T-helper 22 cell (primary cell): ENCODE measurements around the gene TBC1D25.
A peak's percentile ranks its signal among the peaks of the same experiment; 100 is the strongest.
"Not testable (repeated sequence)": the region's sequence is repeated elsewhere in the genome, so short reads cannot be mapped to it uniquely, and the experiment has no call there.

ENCODE experiments used
- DNase-seq: peaks from one replicate; pipeline ENCODE4 v3.0.0-alpha.2; 2020; ENCODE audit warnings: low read depth

Gene TBC1D25

DNA sequence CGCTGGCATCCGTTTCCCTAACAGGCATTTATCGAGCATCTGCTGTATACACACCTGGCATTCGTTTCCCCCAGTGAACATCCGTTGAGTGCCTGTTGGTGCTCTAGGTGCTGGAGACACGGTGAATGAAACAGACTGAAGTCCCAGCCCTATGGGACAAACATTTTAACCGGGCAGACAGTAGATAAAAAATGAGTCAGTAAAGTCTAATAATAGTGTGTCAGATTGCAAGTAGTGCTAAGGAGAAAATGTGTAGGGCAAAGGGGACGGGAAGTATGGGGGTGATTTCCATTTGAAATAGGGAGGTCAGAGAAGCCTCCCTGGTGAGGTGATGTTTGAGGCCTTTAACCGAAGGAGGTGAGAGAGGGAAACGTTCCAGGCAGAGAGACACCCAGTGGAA is 23.2 kb upstream of the TBC1D25 start:
- DNase-seq: no peak

DNA sequence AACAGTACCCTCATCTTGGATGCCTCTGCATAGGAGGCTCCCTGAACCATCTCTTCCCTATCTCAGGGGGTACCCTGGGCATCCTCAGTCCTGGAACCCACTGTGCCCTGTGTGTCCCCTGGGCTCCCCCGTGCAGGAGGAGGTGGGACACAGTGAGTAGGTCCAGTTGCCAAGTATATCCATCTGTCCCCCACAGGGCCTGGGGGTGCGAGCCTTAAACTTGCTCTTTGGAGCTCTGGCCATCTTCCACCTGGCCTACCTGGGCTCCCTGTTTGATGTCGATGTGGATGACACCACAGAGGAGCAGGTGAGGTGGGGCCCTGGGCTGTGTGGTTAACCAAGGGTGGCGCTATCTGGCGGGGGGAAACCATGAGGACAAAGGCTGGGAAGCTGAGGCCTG is 22.5 kb upstream of the TBC1D25 start:
- no peak for DNase-seq

DNA sequence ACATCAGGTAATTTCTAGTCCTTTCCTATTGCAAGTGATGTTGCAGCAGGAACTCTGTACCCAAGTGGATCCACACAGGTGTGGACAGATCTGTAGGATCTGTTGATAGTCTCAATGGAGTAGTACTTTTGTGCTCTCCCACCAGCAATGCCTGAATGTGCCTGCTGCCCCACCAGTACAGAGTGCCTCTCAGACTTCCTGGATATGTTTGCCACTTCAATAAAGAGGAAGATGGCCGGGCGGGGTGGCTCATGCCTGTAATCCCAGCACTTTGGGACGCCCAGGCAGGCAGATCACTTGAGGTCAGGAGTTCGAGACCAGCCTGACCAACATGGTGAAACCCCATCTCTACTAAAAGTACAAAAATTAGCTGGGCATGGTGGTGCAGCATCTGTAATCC is 20.0 kb upstream of the TBC1D25 start:
- DNase-seq: not testable (repeated sequence)

GRCh38 chrX:48520455-48520854 is 19.1 kb upstream of the TBC1D25 start:
- no peak for DNase-seq

- DNase-seq: no peak
These were observed 18.6 kb upstream of the TBC1D25 start for GRCh38 chrX:48520976-48521352.

DNA sequence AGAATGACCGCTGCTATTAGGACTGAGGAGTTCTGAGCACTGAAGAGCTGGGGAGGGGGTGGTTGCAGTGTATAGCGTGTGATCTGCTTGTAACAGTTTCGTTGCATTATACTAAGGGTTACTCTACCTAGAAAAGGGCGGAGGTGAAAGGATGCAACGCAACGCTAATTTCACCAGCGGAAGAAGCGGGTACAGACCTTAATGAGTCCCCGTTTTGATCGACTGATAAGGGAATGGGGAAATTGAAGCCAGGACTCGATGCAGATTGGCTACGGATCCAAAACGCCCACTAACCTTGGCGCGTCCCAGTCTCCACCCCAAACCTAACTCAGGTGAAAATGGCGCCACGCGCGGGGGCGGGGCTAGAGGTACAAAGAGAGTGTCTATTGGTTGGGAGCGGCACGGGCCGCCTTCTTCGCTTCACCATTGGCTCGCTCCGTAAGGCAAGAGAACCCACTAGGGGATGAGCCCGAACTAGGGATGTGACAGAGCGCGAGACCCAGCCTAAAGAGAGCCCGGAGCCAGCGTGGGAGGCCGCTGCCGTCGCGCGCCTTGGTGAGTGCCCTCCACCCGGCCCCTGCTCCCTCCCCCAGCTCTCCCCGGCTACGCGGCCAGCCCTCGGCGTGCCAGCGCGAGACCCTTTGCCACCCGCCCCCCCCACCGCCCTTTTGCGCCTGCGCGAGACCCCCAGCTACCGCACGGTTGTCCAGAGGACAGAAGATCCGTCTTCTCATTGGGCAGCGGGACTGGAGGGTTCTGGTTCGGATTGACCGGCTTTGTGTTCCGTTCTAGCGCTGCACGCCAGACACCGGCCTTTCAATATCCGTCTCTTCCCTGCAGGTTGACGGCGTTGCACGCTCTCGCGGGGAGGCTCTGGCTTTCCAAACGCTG is 17.9 kb upstream of the TBC1D25 start, which contains the start of gene EBP:
EBP (plus strand) TSS at position 456 of the 891 bp plus-strand sequence. CDS start 1,964 bp downstream, outside the sequence.
- DNase-seq: peak; percentile 89

- DNase-seq: no peak
These were observed 17.2 kb upstream of the TBC1D25 start for GRCh38 chrX:48522291-48522690.

GRCh38 chrX:48523682-48524081 is 15.8 kb upstream of the TBC1D25 start:
- DNase-seq: no peak

- DNase-seq: not testable (repeated sequence)
These were observed 13.7 kb upstream of the TBC1D25 start for GRCh38 chrX:48525853-48526252.

DNA sequence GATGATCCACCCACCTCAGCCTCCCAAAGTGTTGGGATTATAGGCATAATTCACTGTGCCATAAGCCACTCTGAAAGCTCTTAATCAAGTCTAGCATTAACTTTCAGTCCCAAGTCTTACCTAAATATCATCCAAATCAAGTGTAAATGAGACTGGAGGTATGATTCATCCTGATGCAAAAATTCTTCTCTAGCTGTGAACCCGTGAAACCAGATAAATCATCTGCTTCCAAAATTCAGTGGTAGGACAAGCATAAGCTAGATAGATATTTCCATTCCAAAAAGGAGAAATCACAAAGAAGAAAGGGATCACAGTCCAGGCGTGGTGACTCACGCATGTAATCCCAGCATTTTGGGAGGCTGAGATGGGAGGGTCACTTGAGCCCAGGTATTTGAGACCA is 8.8 kb upstream of the TBC1D25 start:
- no peak for DNase-seq

DNA sequence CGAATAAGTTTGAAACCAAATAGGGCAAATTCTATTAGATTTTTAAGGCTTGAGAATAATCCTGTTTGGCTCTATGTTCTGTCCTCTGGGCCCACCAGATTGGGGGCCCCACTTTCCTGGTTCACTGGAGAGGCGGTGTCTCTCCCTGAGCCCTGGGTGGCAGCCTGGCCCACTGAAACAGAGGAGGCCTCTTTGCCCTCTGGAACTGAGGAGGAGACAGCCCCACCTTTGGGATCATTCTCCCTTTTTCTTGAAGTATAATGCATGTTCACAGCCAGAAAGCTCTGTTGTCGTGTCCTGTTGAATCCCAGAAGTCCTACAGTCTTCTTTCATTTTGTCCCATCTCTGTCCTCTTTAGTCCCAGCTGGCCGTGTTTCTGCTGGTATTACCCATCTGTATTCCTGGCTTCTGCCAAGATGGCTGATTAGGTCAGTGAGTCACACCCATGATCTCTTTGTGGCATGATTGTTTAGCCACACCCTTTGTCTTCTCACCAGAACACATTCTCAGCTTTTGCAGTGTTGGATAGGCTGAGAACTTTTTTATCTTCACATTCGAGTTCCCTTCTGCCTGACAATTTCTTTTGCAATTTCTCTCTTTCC is 8.1 kb upstream of the TBC1D25 start:
- no peak for DNase-seq

- no peak for DNase-seq
These were observed 7.4 kb upstream of the TBC1D25 start for GRCh38 chrX:48532161-48532560.

DNA sequence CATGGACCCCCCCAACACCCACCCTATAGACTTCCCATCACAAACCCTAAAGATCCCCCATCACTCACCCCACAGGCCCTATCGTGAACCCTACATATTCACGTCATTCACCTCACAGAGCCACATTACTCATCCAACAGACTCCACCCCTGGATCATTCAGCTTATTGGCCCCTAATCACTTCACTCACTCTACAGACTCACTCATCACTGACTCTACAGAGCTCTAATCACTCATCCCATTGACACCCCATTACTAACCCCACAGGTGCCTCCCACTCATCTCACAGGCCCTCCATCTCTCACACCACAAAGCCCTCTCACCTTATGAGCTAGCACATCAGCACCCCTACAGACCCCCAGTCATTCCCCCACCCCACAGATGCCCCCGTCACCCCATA is 6.3 kb upstream of the TBC1D25 start:
- no peak for DNase-seq

- no peak for DNase-seq
These were observed 721 bp upstream of the TBC1D25 start for GRCh38 chrX:48538641-48539344.

GRCh38 chrX:48540028-48540375 is 488 bp downstream of the TBC1D25 start:
- peak; percentile 21 for DNase-seq

GRCh38 chrX:48540480-48540879 is 966 bp downstream of the TBC1D25 start:
- DNase-seq: no peak

- DNase-seq: no peak
These were observed 1.8 kb downstream of the TBC1D25 start for GRCh38 chrX:48541140-48541814.

GRCh38 chrX:48548871-48549270 is 9.4 kb downstream of the TBC1D25 start:
- no peak for DNase-seq

DNA sequence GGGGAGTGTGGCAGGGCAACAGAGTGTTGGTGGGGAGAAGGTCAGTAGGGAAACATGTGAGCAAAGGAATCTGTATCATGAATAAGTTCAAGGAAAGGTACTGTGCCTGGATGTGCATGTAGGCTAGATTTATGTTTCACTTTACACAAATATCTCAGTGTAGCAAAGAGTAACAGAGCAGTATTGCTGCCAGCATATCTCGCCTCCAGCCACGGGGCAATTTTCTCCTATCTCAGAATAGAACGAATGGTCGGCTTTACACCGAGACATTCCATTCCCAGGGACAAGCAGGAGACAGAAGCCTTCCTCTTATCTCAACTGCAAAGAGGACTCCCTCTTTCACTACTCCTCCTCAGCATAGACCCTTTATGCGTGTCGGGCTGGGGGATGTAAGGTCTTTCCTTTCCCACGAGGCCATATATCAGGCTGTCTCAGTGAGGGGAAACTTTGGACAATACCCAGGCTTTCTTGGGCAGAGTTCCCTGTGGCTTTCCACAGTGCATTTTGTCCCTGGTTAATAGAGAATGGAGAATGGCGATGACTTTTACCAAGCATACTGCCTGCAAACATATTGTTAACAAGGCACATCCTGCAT is 16.3 kb downstream of the TBC1D25 start:
- not testable (repeated sequence) for DNase-seq

DNA sequence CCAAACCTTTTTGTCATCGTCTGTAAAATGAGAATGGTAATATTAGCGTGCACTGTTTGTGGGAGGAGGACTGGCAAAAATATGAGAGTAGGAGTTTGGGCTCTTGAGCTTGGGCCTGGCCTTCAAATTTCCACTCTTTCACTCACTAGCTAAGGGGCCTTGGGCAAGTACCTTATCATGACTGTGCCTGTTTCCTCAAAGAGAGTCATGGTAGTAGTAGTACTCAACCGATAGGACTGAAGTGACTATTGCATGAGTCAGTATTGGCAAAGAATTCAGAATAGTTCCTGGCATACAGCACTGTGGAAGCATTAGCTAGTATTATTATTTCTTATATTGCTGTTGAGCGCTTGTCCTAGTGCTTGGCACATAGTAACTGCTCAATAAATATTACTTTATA is 18.8 kb downstream of the TBC1D25 start:
- no peak for DNase-seq

GRCh38 chrX:48559636-48560035 is 20.1 kb downstream of the TBC1D25 start:
- DNase-seq: no peak

- DNase-seq: no peak
These were observed 20.5 kb downstream of the TBC1D25 start for GRCh38 chrX:48560056-48560455.
